NOMO-1 treated with dmso at 0.1 percent for 144 hours (cell line): ENCODE results near the gene APOL1.
"Not testable (repeated sequence)": the region's sequence is repeated elsewhere in the genome, so short reads cannot be mapped to it uniquely, and the experiment has no call there.

Source experiments
- DNase-seq: peaks from one replicate; lab custom pipeline; 2025; ENCODE audit not compliant: unreplicated experiment; lab: John Stamatoyannopoulos, UW

Gene APOL1

GRCh38 chr22:36263886-36264664 lies 11.1 kb downstream of the APOL1 start:
- DNase-seq = not testable (repeated sequence)

- DNase-seq = no peak
These were observed 14.1 kb downstream of the APOL1 start for GRCh38 chr22:36267058-36267457.

GRCh38 chr22:36267896-36268485 lies 15.1 kb downstream of the APOL1 start:
- DNase-seq = no peak

- not testable (repeated sequence) for DNase-seq
These were observed 18.3 kb downstream of the APOL1 start for GRCh38 chr22:36271231-36271630.

DNA sequence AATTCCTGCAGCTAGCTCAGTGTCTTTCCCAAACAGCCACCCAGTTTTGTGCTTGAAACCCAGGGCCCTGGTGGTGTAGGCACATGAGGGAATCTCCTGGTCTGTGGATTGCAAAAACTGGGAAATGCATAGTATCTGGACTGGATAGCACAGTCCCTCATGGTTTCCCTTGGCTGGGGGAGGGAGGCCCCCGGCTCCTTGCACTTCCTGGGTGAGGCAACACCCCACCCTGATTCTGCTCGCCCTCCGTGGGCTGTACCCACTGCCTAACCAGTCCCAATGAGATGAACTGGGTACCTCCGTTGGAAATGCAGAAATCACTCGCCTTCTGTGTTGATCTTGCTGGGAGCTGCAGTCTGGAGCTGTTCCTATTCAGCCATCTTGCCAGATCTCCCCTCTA lies 19.0 kb downstream of the APOL1 start:
- not testable (repeated sequence) for DNase-seq

- no peak for DNase-seq
These were observed 21.6 kb downstream of the APOL1 start for GRCh38 chr22:36274531-36274930.

DNA sequence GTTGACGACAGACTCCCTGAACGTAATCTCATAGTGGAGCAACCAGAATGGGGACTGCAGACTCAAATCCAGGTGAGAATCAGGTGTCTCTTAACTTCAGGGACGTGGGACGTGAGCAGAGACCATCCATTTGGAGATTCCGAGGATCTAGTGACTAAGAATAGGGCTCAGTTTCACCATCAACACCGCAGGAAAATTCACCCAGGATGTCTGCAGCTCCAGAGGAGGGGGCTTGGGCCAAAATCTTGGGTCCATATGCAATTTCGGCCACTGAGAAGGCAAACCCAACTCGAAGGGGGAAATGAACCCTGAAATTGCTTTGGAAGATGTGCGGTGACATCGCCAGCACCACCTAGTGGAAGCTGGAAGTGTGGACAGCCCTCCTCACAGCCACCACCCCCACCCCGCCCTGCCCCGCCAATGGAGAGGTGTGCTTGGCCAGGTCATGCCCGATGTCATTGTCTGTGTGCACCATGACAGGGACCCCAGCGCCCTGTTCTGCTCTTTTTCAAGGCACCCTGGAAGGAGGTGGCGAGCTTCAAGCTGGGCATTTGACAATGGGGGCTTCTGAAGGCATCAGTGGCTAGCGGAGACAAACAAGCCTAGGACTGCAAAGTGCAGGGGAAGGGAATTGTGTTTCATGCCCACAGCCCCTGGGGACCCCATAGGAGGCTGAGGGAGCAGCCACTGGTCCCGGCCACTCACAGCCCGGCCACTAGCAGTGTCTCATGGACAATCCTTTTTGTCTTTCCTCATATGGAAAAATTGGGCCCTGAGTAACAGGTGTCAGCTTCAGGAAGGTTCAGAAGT lies 24.8 kb downstream of the APOL1 start:
- DNase-seq = no peak

DNA sequence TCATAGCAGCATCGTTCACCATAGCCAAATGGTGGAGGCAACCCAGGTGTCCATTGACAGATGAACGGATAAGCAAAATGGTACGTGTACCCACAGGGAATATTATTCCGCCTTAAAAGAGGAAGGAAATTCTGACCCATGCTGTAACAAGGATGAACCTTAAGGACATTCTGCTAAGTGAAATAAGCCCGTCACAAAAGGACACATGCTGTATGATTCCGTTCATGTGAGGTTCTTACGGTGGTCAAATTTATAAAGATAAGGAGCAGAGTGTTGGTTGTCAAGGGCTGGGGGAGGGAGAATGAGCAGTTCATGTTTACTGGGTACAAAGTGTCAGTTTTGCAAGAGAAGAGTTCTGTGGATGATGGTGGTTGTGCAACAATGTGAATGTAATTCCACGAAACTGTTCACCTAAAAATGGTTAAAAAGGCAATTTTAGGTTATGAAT lies 26.3 kb downstream of the APOL1 start:
- peak; percentile 15 for DNase-seq

GRCh38 chr22:36280379-36280778 lies 27.4 kb downstream of the APOL1 start:
- no peak for DNase-seq

- DNase-seq = no peak
These were observed 28.9 kb downstream of the APOL1 start for GRCh38 chr22:36281781-36282327.

DNA sequence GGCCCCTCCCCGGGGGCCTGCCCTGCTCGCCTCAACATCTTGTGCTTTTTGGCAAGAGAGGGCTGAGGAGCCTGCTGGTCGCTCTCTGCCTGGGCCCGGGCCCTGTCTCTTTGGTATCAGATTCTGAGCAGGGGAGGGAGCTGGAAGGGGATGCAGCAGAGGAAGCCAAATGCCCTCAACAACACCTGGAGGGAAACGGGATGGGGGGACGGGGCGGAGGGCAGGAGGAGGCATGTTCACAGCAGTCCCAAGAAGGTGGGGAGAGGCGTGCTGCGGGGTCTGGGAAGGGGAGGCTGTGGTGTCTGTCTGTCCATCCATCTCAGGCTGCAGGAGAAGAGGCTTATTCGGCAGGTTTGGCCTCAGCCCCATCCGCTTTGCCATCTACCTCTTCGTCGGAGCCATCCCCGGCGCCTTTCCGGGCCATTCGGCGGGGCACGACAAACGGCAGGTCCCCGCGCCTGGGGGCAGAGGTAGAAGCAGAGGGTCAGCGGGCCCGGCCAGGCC lies 29.4 kb downstream of the APOL1 start:
- no peak for DNase-seq

- DNase-seq = no peak
These were observed 31.2 kb downstream of the APOL1 start for GRCh38 chr22:36284171-36284571.

DNA sequence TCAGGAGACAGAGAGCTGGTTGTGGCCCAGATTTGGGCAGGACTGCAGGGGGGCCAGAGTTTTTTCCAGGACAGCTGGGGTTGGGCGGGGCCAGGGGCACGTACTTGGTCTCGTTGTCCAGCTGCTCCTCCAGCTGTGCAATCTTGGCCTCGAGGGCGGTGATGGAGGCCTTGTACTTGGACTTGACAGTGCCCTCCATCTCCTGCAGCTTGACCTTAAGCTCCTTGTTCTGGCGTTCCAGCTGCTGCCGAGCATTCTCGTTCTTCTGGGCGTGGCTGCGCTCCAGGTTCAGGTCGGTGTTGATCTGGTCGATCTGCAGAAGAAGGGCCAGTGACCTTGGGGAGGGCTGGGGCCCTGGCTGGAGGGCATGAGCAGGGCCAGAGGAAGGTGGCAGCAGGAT lies 32.1 kb downstream of the APOL1 start:
- no peak for DNase-seq

GRCh38 chr22:36285545-36285944 lies 32.6 kb downstream of the APOL1 start:
- DNase-seq = no peak

- DNase-seq = peak; percentile 8
These were observed 33.4 kb downstream of the APOL1 start for GRCh38 chr22:36286096-36286957.

- DNase-seq = no peak
These were observed 35.1 kb downstream of the APOL1 start for GRCh38 chr22:36287881-36288515.

DNA sequence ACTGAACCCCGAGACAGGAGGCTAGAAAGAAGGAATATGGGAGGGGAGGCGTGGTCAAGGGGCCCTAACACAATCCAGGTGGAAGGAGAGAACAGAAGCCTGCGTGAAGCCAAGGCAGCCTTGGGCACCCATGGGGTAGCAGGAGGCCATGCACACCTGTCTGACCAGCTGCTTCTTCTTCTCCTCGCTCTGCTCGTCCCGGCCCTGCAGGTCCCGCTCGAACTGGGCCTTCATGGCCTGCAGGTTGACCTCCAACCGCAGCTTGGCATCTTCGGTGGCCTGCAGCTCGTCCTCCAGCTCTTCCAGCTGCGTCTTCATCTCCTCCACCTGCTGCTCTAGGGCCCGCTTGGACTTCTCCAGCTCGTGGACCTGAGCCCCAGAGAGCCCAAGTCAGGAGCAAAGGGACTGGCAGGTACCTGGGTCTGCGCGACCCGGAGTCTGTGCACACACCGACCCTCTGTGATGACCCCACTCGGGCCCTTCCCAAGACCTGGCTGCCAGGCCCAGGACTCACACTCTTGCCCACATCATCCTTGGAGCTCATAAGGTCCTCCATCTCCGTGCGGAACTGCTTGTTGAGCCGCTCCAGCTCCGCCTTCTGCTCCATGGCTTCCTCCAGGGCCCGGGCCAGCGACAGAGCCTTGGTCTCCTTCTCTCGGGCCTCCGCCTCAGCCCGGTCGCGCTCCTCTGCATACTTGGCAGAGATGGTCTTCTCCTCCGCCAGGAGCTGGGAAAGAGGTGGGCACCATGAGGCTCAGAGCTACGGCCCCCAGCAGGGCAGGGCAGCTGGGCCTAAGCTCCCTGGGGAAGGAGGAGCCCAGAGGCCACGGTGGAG lies 35.9 kb downstream of the APOL1 start:
- DNase-seq = no peak

DNA sequence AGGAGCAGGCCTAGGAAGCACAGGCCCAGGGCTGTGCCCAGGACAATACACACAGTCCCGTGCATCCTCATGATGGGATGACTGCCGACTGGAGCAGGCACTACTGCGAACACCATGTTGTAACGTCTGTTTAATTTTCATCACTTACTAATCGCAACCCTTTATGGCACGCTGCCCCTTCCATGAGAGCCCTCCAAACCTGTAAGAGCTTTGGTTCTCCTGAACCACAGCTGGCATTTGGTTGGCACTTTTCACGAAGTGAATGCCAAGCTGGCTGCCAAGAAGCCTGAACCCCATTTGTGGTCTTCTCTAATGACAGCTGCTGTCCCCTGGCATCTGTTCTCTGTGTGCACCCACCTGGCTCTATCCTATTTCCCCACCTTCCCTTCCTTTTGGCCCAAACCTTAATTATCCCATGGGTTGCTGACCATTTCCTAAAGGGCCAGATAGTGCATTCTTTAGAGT lies 36.5 kb downstream of the APOL1 start:
- no peak for DNase-seq

DNA sequence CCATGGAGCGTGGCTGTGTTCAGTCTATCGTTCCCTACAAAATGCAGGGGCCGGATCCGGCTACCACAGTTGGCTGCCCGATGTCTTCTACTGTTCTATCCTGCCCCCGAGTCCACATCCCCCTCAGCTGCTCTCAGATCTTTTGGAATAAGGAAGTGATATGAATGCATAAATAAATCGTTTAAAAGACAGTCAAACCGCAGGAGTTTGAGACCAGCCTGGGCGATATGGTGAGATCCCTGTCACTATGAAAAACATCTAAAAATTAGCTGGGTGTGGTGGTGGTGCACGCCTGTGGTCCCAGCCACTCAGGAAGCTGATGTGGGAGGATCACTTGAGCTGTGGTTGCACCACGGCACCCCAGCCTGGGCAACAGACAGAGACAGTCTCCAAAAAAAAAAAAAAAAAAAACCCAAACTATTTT lies 37.0 kb downstream of the APOL1 start:
- DNase-seq = not testable (repeated sequence)
